Muscle of back (tissue), 11 donors: ENCODE results near the gene NECAB2. TPM values are rescaled to one million over a fixed set of nuclear protein-coding genes. Genes with fewer than 3 reads are reported as not detected.

Experiments used
- DNase-seq, 3 donors: peaks; one replicate each; pipeline versions ENCODE4 v3.0.0 to v3.0.0-alpha.2; 2013
- polyA plus RNA-seq, 10 donors: library from polyadenylated mRNA; unstranded; fragments of 120-200 nt; gene quantifications; one replicate each; pipeline ENCODE4 v1.2.1, GENCODE V29; 2013; ENCODE audit not compliant: insufficient read length in 10 of 10

The NECAB2 gene
- polyA plus RNA-seq, 10 donors, result 0.39 to 1.0 (median 0.82) TPM

- no peak for DNase-seq
Measured at GRCh38 chr16:83965444-83966152, 2.4 kb upstream of the NECAB2 start.

GRCh38 chr16:83966153-83966696, 1.8 kb upstream of the NECAB2 start:
- no peak for DNase-seq

- no peak for DNase-seq
Measured at GRCh38 chr16:83967091-83967490, 953 bp upstream of the NECAB2 start.

GRCh38 chr16:83968306-83968851, 335 bp downstream of the NECAB2 start:
- DNase-seq, result no peak

- DNase-seq, result no peak
Measured at GRCh38 chr16:83968891-83969649, 1.0 kb downstream of the NECAB2 start.

GRCh38 chr16:83969771-83970429, 1.9 kb downstream of the NECAB2 start:
- no peak for DNase-seq

GRCh38 chr16:83970430-83970815, 2.4 kb downstream of the NECAB2 start:
- no peak for DNase-seq

GRCh38 chr16:83971165-83972130, 3.4 kb downstream of the NECAB2 start:
- no peak for DNase-seq

GRCh38 chr16:83972256-83973008, 4.4 kb downstream of the NECAB2 start:
- no peak for DNase-seq

- DNase-seq, result no peak
Measured at GRCh38 chr16:83973077-83973476, 5.0 kb downstream of the NECAB2 start.

GRCh38 chr16:83973581-83974385, 5.7 kb downstream of the NECAB2 start:
- no peak for DNase-seq

GRCh38 chr16:83974475-83974874, 6.4 kb downstream of the NECAB2 start:
- no peak for DNase-seq

GRCh38 chr16:83975590-83976260, 7.7 kb downstream of the NECAB2 start:
- no peak for DNase-seq

GRCh38 chr16:83977056-83977815, 9.2 kb downstream of the NECAB2 start:
- no peak for DNase-seq

GRCh38 chr16:83978401-83978904, 10.4 kb downstream of the NECAB2 start:
- DNase-seq, result no peak

GRCh38 chr16:83979441-83979840, 11.4 kb downstream of the NECAB2 start:
- no peak for DNase-seq

- no peak for DNase-seq
Measured at GRCh38 chr16:83980794-83981193, 12.8 kb downstream of the NECAB2 start.

- DNase-seq, result no peak
Measured at GRCh38 chr16:83981799-83982198, 13.8 kb downstream of the NECAB2 start.
